Neural progenitor cell (in vitro differentiated cells): ENCODE results near the gene TRMT44. TPM values are rescaled to one million over a fixed set of nuclear protein-coding genes. Genes with fewer than 3 reads are reported as not detected.

Experiments
- DNase-seq: peaks from one replicate; pipeline ENCODE4 v3.0.0-alpha.2; 2016; ENCODE audit warnings: low spot score
- H2AFZ ChIP-seq: fragments of 200-600 bp; sonication (generic); replicated peaks from 2 replicates; pipeline ENCODE4 v1.6.1; 2016; ENCODE audit warnings: antibody characterized with exemption
- H3F3A ChIP-seq: fragments of 200-600 bp; sonication (generic); 2 replicates; pipeline ENCODE4 v1.6.1; 2016; ENCODE audit warnings: antibody characterized with exemption, low read depth
- H3K27ac ChIP-seq: fragments of 200-600 bp; sonication (generic); 2 replicates; pipeline ENCODE4 v1.5.1; 2016; ENCODE audit warnings: mild to moderate bottlenecking
- H3K27me3 ChIP-seq: fragments of 200-600 bp; sonication (generic); 2 replicates; pipeline ENCODE4 v1.6.1; 2016; ENCODE audit warnings: mild to moderate bottlenecking, moderate library complexity
- H3K36me3 ChIP-seq: fragments of 200-600 bp; sonication (generic); 2 replicates; pipeline ENCODE4 v1.5.1; 2016
- H3K4me1 ChIP-seq: fragments of 200-600 bp; sonication (generic); 2 replicates; pipeline ENCODE4 v1.6.1; 2016; ENCODE audit warnings: mixed run types
- H3K4me2 ChIP-seq: fragments of 200-600 bp; sonication (generic); 2 replicates; pipeline ENCODE4 v1.6.1; 2016
- H3K4me3 ChIP-seq: fragments of 200-600 bp; sonication (generic); 2 replicates; pipeline ENCODE4 v1.5.1; 2016
- H3K79me2 ChIP-seq: fragments of 200-600 bp; sonication (generic); 2 replicates; pipeline ENCODE4 v1.6.1; 2016; ENCODE audit warnings: low read depth
- H3K9ac ChIP-seq: fragments of 200-600 bp; sonication (generic); 2 replicates; pipeline ENCODE4 v1.6.1; 2016
- H3K9me3 ChIP-seq: fragments of 200-600 bp; sonication (generic); 2 replicates; pipeline ENCODE4 v1.5.1; 2016; ENCODE audit warnings: low read depth
- H4K20me1 ChIP-seq: fragments of 200-600 bp; sonication (generic); 2 replicates; pipeline ENCODE4 v1.6.1; 2016; ENCODE audit warnings: low read depth
- H3K27ac Mint-ChIP-seq: 3 replicates; pipeline ENCODE4 v1.8.0; 2021; ENCODE audit warnings: mixed read lengths
- H3K27me3 Mint-ChIP-seq: 2 replicates; pipeline ENCODE4 v1.8.0; 2022; ENCODE audit warnings: low read depth, mild to moderate bottlenecking, inconsistent platforms, moderate library complexity, mixed read lengths; ENCODE audit not compliant: insufficient read depth
- H3K36me3 Mint-ChIP-seq: 3 replicates; pipeline ENCODE4 v1.8.0; 2021; ENCODE audit warnings: mixed read lengths
- H3K4me1 Mint-ChIP-seq: 3 replicates; pipeline ENCODE4 v1.8.0; 2021; ENCODE audit warnings: mixed read lengths
- H3K4me3 Mint-ChIP-seq: 3 replicates; pipeline ENCODE4 v1.8.0; 2021; ENCODE audit warnings: mild to moderate bottlenecking, moderate library complexity, mixed read lengths
- H3K9me3 Mint-ChIP-seq: 3 replicates; pipeline ENCODE4 v1.8.0; 2020; ENCODE audit warnings: mixed read lengths
- CTCF ChIP-seq: fragments of 200-600 bp; sonication (generic); IDR thresholded peaks from 2 replicates; pipeline ENCODE4 v1.5.1; 2017; ENCODE audit warnings: antibody characterized with exemption, mild to moderate bottlenecking
- EZH2 ChIP-seq: fragments of 200-600 bp; sonication (generic); IDR thresholded peaks from 2 replicates; pipeline ENCODE4 v1.6.1; 2017; ENCODE audit warnings: antibody characterized with exemption, mild to moderate bottlenecking, moderate library complexity
- EZH2phosphoT487 ChIP-seq: fragments of 200-600 bp; sonication (generic); IDR thresholded peaks from 2 replicates; pipeline ENCODE4 v1.6.1; 2017; ENCODE audit warnings: antibody characterized with exemption
- total RNA-seq: library from RNA; depleted of rRNA; stranded (reverse); fragments of >200 nt; gene quantifications from 2 replicates; pipeline ENCODE4 v1.2.3, GENCODE V29; 2015; ENCODE audit warnings: low replicate concordance

The TRMT44 gene
- total RNA-seq, 1 donor from 2014 or later: 19.9 TPM

GRCh38 chr4:8409264-8410065, 31.1 kb upstream of the TRMT44 start:
- no peak for TF ChIP-seq EZH2
- no peak for TF ChIP-seq CTCF
- no peak for TF ChIP-seq EZH2phosphoT487
- Mint-ChIP-seq H3K4me1 (peaks cover 6% of the 10 kb centered on the region), H3K27me3 (peaks cover 10% of the 10 kb centered on the region), H3K27ac (peak overlapping the region; percentile 57), H3K4me3 (no peak overlapping the region), H3K36me3 (peaks cover 34% of the 10 kb centered on the region), H3K9me3 (peaks cover 10% of the 10 kb centered on the region)
- Histone ChIP-seq H3K36me3 (no peaks in the 10 kb centered on the region), H4K20me1 (peaks cover 10% of the 10 kb centered on the region), H3K4me1 (no peaks in the 10 kb centered on the region), H3K4me2 (no peak overlapping the region), H3K9ac (no peak overlapping the region), H3K27me3 (no peaks in the 10 kb centered on the region), H3F3A (peaks cover 13% of the 10 kb centered on the region), H2AFZ (no peak overlapping the region), H3K27ac (no peak overlapping the region), H3K79me2 (no peaks in the 10 kb centered on the region), H3K9me3 (no peaks in the 10 kb centered on the region), H3K4me3 (no peak overlapping the region)
- DNase-seq: no peak

- no peak overlapping the region for H3K4me2 ChIP-seq
- Mint-ChIP-seq H3K4me1 (peaks cover 6% of the 10 kb centered on the region), H3K27me3 (peaks cover 6% of the 10 kb centered on the region), H3K36me3 (peaks cover 33% of the 10 kb centered on the region), H3K27ac (no peak overlapping the region), H3K4me3 (no peak overlapping the region), H3K9me3 (peaks cover 10% of the 10 kb centered on the region)
- no peaks in the 10 kb centered on the region for H3K36me3 ChIP-seq
- H3F3A ChIP-seq: peaks cover 13% of the 10 kb centered on the region
- H3K9me3 ChIP-seq: no peaks in the 10 kb centered on the region
- no peak for DNase-seq
- H2AFZ ChIP-seq: no peak overlapping the region
- H3K4me1 ChIP-seq: no peaks in the 10 kb centered on the region
- no peak overlapping the region for H3K27ac ChIP-seq
- H3K27me3 ChIP-seq: no peaks in the 10 kb centered on the region
- H3K4me3 ChIP-seq: no peak overlapping the region
- H4K20me1 ChIP-seq: peaks cover 10% of the 10 kb centered on the region
- TF ChIP-seq EZH2phosphoT487 (no peak), EZH2 (no peak), CTCF (no peak)
- H3K9ac ChIP-seq: no peak overlapping the region
- H3K79me2 ChIP-seq: no peaks in the 10 kb centered on the region
Observed at GRCh38 chr4:8410066-8410625, 30.4 kb upstream of the TRMT44 start.

GRCh38 chr4:8410641-8411271, 29.8 kb upstream of the TRMT44 start:
- H3K9me3 Mint-ChIP-seq: peaks cover 9% of the 10 kb centered on the region
- no peak overlapping the region for H3K4me3 Mint-ChIP-seq
- Histone ChIP-seq H3K27me3 (no peaks in the 10 kb centered on the region), H3K79me2 (no peaks in the 10 kb centered on the region), H4K20me1 (peaks cover 10% of the 10 kb centered on the region), H3K4me3 (no peak overlapping the region), H3K4me1 (no peaks in the 10 kb centered on the region), H3K36me3 (no peaks in the 10 kb centered on the region), H3K9me3 (no peaks in the 10 kb centered on the region), H3F3A (peaks cover 13% of the 10 kb centered on the region), H3K27ac (no peak overlapping the region), H3K4me2 (no peak overlapping the region), H3K9ac (no peak overlapping the region), H2AFZ (no peak overlapping the region)
- peak; percentile 61 for TF ChIP-seq CTCF
- TF ChIP-seq EZH2phosphoT487: no peak
- peak overlapping the region; percentile 47 for H3K27ac Mint-ChIP-seq
- H3K27me3 Mint-ChIP-seq: peaks cover 6% of the 10 kb centered on the region
- H3K36me3 Mint-ChIP-seq: peaks cover 28% of the 10 kb centered on the region
- H3K4me1 Mint-ChIP-seq: peaks cover 6% of the 10 kb centered on the region
- DNase-seq: peak; percentile 83
